NCI-H82 treated with DMSO at 0.1 percent for 48 hours (cell line): ENCODE measurements around the gene FZD1.
A peak's percentile ranks its signal among the peaks of the same experiment; 100 is the strongest.

ENCODE experiments used
- DNase-seq: peaks from one replicate; lab custom pipeline; 2025; ENCODE audit not compliant: unreplicated experiment; lab: John Stamatoyannopoulos, UW

FZD1 gene

DNA sequence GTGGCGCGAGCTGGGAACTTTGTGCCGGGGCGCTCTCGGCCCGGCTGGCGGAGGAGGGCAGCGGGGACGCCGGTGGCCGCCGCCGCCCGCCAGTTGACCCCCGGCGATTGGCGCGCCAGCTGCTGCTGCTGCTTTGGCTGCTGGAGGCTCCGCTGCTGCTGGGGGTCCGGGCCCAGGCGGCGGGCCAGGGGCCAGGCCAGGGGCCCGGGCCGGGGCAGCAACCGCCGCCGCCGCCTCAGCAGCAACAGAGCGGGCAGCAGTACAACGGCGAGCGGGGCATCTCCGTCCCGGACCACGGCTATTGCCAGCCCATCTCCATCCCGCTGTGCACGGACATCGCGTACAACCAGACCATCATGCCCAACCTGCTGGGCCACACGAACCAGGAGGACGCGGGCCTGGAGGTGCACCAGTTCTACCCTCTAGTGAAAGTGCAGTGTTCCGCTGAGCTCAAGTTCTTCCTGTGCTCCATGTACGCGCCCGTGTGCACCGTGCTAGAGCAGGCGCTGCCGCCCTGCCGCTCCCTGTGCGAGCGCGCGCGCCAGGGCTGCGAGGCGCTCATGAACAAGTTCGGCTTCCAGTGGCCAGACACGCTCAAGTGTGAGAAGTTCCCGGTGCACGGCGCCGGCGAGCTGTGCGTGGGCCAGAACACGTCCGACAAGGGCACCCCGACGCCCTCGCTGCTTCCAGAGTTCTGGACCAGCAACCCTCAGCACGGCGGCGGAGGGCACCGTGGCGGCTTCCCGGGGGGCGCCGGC is 870 bp downstream of the FZD1 start:
- peak; percentile 18 for DNase-seq

DNA sequence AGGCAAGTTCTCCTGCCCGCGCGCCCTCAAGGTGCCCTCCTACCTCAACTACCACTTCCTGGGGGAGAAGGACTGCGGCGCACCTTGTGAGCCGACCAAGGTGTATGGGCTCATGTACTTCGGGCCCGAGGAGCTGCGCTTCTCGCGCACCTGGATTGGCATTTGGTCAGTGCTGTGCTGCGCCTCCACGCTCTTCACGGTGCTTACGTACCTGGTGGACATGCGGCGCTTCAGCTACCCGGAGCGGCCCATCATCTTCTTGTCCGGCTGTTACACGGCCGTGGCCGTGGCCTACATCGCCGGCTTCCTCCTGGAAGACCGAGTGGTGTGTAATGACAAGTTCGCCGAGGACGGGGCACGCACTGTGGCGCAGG is 1.4 kb downstream of the FZD1 start:
- no peak for DNase-seq

DNA sequence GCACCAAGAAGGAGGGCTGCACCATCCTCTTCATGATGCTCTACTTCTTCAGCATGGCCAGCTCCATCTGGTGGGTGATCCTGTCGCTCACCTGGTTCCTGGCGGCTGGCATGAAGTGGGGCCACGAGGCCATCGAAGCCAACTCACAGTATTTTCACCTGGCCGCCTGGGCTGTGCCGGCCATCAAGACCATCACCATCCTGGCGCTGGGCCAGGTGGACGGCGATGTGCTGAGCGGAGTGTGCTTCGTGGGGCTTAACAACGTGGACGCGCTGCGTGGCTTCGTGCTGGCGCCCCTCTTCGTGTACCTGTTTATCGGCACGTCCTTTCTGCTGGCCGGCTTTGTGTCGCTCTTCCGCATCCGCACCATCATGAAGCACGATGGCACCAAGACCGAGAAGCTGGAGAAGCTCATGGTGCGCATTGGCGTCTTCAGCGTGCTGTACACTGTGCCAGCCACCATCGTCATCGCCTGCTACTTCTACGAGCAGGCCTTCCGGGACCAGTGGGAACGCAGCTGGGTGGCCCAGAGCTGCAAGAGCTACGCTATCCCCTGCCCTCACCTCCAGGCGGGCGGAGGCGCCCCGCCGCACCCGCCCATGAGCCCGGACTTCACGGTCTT is 1.9 kb downstream of the FZD1 start:
- DNase-seq = no peak

DNA sequence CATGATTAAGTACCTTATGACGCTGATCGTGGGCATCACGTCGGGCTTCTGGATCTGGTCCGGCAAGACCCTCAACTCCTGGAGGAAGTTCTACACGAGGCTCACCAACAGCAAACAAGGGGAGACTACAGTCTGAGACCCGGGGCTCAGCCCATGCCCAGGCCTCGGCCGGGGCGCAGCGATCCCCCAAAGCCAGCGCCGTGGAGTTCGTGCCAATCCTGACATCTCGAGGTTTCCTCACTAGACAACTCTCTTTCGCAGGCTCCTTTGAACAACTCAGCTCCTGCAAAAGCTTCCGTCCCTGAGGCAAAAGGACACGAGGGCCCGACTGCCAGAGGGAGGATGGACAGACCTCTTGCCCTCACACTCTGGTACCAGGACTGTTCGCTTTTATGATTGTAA is 2.5 kb downstream of the FZD1 start:
- no peak for DNase-seq

DNA sequence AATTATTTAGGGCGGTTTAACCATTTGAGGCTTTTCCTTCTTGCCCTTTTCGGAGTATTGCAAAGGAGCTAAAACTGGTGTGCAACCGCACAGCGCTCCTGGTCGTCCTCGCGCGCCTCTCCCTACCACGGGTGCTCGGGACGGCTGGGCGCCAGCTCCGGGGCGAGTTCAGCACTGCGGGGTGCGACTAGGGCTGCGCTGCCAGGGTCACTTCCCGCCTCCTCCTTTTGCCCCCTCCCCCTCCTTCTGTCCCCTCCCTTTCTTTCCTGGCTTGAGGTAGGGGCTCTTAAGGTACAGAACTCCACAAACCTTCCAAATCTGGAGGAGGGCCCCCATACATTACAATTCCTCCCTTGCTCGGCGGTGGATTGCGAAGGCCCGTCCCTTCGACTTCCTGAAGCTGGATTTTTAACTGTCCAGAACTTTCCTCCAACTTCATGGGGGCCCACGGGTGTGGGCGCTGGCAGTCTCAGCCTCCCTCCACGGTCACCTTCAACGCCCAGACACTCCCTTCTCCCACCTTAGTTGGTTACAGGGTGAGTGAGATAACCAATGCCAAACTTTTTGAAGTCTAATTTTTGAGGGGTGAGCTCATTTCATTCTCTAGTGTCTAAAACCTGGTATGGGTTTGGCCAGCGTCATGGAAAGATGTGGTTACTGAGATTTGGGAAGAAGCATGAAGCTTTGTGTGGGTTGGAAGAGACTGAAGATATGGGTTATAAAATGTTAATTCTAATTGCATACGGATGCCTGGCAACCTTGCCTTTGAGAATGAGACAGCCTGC is 3.1 kb downstream of the FZD1 start:
- DNase-seq = no peak

DNA sequence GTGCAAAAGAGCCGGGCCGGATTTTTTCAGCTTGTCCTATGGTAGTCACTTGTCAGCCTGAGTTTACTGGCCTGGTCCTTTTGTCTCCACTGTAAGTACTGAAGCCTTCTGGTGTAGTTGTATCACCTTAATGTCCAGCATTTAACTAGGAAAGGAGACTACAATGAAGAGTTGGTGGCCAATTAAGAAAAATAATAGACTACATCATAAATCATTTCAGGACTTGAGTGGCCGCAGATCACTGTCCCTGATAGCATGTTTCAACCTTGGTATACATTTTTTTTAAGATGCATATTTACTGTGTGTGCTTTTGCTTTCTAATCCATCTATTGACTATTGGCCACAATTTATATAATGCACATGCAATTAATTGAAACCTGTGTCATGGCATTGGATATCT is 6.1 kb downstream of the FZD1 start:
- DNase-seq = no peak

DNA sequence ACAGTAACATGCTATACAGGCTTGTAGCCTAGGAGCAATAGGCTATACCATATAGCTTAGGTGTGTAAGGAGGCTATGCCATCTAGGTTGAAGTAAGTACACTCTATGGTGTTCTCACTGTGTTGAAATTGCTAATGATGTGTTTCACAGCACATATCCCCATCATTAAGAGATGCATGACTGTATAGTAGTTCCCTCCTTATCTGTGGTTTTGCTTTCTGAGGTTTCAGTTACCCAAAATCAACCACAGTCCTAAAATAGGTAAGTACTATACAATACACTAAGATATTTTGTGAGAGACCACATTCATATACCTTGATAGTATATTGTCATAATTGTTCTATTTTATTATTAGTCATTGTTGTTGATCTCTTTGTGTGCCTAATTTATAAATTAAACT is 12.7 kb downstream of the FZD1 start:
- DNase-seq = no peak

DNA sequence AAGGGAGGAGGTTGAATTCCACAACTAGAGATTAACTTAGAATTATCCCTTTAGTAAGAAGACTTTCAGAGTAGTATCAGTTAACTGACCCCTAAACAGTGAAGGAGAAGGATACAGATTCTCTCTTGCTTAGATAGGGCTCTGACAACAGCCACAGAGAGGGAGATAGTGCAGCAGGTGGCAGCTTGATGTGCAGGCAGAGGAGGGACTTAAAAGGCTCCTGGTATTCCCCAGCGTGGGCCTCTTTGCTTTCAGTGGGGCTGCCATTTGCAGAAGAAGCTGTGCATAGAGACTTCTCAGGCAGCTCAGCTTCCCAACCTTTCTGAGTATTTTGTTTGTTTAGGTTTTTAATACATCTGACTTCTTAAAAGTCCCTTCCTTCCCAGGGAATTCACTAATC is 16.0 kb downstream of the FZD1 start:
- DNase-seq = peak; percentile 48

DNA sequence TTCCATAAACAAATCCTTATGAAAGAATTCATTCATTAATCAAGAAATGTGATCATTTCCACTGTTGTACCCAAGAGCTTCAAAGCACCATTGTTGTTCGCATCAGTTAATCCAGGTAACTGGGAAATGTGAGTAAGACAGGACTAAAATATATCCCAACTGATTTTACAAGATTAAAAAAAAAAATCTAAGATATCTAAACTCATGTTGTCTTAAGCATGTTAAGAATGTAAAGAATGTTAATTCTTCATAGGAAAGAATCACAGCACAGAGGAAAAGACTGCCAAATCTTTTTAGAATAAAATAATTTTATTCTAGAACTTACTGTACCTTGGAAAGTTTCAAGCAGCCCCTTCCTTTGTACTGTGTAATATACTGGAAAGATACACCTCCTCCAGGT is 16.4 kb downstream of the FZD1 start:
- no peak for DNase-seq

DNA sequence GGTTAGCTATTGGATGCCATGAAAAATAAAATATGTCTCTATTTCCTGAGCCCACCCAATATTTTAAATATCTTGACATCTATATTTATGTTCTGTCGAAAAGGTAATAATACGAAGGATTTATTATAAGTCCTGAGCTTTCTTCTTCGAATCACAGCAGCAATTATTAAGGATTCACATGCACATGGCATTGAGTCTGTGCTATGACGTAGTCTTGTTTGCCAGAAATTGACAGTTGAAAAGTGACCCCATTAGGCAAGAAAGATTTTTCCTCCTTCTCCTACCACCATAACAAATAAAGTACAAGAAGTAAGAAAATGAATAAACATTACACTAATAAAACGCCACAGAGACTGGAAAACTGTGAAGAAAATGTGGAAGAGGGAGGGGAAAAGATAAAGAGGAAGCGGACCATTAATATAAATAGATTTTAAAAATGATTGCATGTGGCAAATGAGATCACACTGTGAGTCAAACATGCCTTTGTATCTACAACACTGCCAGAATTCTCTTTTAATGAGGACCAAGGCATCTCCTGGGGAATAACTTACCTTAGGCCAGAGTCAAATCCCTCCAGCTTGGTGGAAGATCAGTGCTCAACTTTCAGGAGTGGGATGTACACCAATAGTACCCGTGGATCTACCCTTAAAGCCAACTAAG is 21.6 kb downstream of the FZD1 start:
- DNase-seq = no peak

DNA sequence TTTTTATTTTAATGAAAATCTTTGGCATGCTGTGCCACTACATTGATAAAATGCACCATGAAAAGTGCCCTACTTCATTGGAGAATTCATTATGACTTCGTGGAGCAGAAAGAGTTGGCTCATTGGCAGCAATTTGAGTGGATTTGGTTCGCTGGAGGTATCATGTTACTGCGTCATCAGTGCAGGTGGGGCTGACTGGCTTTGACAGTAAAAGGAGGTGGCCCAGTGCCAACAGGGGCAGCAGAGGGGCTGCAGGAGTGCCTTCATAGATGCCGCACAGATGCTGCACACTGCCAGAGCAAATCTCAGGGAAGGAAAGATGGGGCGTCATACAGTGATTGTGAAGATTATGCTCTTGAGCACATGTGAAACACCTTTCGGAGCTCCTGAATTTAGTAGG is 22.2 kb downstream of the FZD1 start:
- DNase-seq = peak; percentile 40

DNA sequence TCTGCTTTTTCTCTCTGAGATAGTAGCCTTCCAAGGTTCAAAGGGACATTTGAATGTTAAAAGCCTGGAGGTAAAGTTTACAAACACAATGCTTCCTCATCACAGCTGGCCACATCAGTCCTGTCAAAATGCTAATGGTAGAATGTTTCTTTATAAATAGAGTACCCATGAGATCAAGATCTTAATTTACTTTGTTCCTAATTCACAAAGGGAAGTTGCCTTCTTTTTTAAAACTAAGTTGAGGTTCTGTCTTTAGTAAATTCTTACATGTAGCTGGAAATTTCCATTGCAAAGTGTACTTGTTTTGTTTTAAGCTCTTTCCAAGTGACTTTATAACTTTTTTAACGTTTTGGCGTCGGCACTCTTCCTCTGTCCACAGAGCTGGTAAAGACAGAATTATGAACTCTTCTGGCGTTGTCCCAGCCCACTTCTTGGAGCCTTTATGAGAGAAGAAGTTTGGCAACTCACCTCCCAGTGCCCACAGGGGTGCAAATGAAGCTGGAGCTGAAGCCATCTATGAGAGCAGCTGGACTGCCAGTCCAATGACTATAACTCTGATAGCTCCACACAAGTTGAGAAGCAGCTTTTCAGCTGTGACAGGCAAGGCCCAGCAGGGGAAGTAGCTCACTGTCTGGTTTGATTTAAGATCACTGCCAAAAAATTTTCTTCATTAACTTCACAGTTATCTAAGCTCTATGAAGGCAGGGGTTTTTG is 23.3 kb downstream of the FZD1 start:
- DNase-seq = no peak

DNA sequence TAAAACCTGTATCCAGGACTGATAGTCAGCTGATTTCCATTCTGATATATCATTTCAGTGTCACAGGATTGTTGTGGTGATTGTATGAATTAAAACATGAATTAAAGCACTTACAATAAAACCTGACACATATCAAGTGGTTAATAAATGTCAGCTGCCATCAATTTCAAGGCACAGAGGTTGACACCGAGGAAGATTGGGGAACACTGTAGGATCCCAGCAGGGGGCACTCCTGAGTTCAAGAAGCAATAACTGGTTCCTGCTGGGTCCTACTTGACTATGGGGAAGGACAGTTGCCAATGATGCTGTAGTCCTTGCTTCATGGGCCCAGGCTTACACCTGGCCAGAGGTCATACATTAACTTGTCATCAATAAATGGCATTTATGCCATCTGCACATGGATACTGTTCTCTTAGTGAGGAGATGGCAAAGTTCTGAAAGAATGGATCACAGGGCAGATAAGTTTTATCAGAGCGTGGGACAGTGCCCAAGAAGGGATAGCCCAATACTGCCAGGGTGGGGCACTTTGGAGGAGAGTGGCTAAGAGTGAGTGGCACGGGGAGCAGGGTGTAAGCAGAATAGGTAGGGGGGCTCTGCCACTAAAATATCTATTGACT is 24.1 kb downstream of the FZD1 start:
- DNase-seq = peak; percentile 28

DNA sequence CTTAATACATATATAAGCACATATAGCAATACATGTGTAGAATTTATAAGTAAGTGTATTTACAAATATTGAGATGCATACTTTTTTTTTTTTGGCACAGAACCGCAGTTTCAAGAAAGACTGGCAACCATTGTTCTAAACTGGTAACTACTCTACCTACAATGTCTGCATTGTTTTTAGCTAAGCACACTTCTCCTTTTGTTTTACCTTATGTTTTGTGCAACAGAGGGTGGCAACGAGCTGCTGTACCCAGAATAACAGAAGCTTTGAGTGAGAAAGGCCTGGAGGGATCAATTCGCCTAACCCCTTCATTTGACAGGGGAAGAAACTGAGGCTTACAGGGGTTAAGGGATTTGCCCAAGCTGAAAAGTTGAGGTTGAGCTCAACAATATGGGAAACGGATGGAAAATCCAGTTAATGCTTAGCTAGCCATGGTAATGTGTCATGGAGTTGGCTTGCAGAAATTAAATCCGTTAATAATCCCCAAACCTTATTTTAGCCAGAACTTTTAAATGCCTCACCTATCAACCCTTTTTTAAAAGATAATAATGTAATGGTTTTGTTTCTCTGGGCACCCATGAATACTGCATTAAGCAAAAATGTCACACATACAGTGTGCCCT is 25.5 kb downstream of the FZD1 start:
- DNase-seq = peak; percentile 55

DNA sequence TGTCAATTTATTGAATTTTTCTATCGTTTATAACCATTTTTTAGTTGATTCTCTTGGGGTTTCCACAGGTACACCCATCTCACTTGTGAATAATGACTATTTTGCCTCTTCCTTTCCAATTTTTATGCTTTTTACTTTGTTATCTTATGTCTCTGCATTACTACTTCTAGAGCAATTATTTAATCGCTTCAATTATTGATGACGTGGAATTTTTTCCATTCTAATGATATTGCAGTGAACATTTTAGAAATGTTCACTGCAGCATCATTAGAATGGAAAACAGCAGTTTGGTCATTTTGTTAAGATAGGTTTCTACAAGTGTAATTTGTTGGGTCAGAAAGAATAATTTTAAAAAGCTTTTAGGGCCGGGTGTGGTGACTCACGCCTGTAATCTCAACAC is 27.1 kb downstream of the FZD1 start:
- DNase-seq = no peak

DNA sequence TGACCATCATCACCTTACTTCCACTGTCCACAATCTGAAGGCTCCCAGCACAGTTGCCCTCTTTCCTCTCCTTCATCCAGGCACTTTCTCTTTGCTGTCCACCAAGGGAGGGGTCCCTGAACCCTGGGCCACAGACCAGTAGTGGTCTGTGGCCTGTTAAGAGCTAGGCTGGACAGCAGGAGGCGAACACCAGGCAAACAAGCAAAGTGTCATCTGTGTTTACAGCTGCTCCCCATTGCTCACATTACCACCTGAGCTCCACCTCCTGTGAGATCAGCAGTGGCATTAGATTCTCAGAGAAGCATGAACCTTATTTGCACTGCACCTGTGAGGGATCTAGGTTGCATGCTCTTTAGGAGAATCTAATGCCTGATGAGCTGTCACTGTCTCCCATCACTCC is 27.7 kb downstream of the FZD1 start:
- no peak for DNase-seq

DNA sequence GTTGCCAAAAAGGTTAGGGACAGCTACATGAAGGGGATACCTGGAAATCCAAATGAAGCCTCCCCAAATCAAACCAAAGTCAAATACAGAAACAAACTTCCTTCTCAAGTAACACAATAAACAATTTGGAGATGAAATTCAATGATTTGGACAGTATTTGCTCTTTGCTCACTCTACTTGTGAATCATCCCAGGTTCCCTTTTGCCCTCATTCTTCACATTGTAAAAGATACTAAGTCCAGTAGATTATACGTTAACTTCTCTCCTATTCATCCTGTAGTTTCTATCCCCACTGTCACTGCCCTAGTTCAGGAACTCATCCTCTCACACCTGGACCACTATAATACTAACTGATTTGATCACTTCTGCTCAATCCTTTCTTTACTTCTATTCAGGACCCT is 28.3 kb downstream of the FZD1 start:
- no peak for DNase-seq

DNA sequence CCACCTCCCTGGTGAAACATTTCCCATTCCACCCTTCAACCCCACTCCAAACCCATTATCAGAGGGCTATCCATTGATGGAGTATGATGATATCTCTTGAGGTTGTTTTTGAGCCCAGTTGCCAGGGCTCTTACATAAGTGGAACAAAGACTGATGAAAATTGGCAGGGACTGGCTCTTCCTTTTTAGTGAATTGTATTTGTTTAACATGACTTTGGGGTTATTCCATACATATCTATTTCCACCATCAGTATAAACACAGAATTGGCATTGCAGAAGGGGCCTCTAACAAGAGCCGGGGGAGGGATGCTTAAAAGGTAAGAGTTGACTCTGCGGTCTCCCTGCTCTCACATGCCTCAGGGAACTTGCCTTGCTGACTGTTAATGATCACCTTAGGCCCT is 28.9 kb downstream of the FZD1 start:
- DNase-seq = no peak

DNA sequence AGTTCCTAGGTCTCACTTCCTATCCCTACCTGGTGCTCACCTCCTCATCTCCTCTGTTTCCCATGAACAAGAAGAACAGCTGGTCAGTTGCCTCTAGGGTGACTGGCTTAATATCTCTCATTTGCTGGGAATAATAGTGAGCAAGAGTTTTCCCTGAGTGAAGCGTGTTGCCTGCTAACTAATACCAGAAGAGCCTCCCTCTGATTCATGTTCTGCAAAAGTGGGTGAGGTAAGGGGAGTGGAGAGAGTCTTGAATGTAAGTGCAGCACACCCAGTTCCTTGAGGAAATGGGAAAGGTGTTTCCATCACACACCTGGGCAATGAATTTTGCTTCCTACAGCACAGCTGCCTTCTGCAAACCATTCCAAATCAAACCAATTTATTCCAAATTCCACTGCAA is 29.6 kb downstream of the FZD1 start:
- no peak for DNase-seq

DNA sequence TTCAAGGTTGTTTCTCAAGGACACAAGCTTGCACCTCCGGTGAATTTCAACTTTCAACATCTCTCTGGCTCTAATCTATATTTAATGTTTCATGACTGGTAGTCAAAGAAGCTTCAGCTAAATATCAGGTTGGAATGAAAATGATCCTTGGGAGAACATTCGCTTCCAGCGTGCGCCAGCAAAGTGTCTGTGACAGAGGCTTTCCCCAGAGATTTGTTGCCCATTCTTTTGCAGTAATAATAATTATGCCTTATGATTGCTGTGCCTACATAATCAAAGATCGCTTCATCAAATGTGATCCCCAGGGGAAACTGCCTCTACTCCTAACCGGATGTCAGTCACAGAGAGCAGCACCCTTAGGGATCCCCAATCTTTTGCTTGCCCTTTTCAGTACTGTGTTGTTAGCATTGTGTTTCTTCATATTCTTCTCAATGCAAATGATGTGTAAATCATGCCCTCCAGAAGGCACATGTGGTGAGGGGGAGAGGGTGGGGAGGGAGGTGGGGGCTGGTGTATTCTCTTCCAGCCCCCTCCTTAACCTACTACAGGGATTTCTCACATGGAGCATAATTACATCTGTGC is 30.5 kb downstream of the FZD1 start:
- peak; percentile 14 for DNase-seq
